ENCODE results near the gene UBE2E2.

The UBE2E2 gene

DNA sequence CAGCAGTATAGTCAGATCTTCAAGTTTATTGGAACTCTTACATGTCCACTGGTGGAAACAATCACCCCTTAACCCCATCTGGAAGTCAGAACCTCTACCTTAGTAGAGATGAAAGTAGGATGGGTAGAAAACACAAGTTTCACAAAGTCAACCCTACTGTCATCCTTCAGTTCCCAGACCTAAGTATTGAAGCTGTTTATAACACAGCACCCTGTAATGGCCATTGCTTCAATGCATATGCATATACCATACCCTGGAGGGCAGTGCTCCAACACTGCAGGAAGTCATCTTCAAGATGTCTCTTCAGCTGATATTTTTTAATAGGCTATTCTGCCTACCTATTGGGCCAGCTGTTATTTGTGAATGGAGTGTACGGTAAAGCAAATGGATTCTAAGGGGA, 241.3 kb downstream of the UBE2E2 start:
- no peak for DNase-seq

DNA sequence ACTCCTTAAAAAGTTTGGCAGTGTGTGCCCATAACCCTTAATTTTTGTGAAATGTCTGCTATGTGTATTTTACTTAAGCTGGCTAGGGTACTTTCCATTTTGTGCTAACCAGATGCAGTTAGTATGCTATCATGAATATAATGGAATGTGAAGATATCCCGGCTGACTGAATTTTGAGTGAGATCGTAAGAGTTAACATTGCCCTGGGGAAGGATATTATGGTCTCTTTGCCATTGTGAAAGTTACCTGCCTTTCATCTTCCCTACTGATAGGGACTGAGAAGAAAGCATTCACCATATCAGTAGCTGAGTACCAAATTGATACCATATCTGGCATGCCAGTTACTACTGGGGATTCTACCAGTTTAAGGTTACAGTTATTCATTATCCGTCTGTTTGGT, 243.2 kb downstream of the UBE2E2 start:
- no peak for DNase-seq

DNA sequence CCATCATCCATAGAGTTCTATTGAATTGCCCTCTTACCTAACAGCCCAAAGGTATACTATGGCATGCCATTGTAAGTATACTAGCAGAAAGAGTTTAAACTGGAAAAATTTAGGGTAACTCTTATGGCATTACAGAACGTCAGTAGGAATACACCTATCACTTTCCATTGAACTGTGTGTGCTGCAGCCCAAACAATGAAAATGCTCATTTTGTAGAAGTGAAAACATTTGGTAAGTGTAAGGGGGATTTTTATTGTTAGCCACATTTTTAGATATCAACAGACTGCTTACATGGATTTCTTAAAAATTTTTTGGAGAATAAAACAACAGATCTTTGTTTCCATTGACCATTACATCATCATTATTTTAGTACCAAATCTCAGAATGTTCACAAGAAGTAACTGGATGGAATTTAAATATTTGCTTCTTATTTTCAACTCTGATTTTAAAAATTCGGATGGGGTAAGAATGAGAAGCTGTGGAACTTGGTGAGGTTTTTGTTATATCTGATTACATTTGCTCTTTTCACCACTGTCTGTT, 245.9 kb downstream of the UBE2E2 start:
- no peak for DNase-seq

DNA sequence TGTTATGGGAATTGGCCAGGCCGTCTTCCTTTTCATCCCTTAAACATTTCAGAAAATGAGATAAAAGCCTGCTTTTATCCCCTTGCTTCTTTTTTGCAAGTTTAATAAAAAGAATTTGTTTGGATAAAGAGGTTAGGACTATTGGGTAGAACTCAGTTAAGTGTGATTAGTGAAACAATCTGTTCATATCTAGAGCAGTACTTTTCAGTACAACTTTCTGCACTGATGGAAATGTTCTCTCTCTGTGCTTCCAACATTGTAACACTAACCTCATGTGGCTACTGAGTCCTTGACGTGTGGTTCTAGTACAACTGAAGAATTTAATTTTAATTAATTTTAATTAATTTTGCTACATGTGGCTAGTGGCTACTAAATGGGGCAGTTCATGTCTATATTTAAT, 246.9 kb downstream of the UBE2E2 start:
- no peak for DNase-seq

DNA sequence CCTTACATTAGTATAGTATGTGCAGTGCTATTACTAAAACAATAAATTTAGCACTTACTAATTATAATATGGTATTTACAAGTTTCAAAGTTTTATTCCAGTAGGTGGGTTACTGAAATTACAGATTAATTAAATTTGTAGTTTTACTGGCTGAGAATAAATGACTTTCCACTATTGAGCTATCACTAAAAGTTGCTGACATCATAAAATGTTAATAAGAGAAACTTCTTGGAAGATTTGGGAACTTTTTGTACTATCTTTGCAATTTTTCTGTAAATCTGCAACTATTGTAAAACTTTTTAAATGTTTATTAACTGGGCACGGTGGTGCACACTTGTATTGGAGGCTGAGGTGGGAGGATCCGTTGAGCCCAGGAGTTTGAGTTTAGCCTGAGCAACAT, 247.7 kb downstream of the UBE2E2 start:
- DNase-seq = no peak

DNA sequence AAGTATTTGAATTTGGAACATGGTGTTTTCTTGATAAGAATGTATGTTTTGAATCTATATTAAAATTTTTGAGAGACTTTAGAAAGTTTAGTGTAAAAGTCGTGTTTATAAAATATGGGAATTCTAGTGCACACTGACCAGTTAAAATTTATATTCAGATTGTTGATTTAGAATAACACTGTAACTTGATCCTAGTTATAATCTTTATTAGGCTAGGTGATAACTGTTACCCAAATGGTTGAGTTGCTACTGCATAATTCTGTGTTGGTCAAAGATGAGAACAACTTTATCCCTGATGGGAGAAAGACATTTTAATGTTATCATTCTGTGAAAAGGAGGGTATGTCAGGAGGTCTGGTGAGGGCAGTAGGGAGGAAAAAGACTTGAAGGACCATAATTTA, 249.3 kb downstream of the UBE2E2 start:
- no peak for DNase-seq

DNA sequence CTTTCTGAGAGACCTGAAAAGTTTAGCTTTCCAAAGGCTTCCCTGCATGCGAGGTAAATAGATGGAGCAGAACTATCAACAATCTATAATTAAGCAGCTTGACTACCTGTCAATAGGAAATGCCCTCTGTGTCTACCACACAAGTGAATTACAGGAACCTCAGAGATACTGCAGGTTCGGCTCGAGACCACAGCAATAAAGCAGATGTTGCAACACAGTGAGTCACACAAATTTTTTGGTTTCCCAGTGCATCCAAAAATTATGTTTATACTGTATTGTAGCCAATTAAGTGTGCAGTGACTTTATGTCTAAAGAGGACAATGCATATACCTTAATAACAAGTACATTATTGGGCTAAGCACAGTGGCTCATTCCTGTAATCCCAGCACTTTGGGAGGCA, 252.0 kb downstream of the UBE2E2 start:
- DNase-seq = peak; percentile 84

DNA sequence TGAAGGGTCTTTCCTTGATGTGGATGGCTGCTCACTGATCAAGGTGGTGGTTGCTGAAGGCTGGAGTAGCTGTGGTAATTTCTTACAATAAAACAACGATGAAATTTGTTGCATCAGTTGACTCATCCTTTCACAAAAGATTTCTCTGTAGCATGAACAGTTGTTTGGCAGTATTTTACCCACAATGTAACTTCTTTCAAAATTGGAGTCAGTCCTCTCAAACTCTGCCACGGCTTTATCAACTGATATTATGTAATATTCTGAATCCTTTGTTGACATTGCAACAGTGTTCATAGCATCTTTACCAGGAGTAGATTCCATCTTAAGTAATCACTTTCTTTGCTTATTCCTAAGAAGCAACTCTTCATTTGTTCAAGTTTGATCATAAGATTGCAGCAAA, 252.6 kb downstream of the UBE2E2 start:
- peak; percentile 41 for DNase-seq

DNA sequence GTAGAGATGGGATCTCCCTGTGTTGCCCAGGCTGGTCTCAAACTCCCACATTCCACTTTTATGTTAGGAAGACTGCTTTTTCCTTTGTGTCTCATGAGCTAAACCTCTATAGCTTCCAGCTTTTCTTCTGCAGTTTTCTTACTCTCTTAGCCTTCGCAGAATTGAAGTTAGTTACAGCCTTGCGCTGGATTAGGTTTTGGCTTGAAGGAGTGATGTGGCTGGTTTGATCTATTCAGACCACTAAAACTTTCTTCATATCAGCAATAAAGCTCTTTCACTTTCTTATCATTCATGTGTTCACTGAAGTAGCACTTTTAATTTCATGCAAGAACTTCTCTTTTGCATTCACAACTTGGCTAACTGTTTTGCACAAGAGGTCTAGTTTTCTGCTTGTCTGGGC, 254.6 kb downstream of the UBE2E2 start:
- no peak for DNase-seq

DNA sequence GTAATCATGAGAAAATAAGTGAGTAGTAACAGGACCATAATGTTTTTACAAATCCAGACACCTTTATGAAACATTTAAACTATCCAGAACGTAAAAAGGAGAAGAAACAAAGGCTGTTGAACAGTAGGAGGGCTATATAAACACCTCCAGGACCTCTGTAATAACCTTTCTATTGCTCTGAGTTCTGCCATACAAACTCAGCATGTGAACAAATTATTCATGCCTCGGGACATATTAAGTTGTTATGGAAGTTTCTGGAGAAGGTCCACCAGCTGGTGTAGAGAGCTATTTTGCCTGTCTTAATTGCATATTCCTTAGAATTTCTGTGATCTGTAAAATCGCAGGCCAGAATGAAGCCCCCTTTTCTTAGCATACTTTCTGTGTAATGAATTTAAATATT, 256.3 kb downstream of the UBE2E2 start:
- DNase-seq = no peak

DNA sequence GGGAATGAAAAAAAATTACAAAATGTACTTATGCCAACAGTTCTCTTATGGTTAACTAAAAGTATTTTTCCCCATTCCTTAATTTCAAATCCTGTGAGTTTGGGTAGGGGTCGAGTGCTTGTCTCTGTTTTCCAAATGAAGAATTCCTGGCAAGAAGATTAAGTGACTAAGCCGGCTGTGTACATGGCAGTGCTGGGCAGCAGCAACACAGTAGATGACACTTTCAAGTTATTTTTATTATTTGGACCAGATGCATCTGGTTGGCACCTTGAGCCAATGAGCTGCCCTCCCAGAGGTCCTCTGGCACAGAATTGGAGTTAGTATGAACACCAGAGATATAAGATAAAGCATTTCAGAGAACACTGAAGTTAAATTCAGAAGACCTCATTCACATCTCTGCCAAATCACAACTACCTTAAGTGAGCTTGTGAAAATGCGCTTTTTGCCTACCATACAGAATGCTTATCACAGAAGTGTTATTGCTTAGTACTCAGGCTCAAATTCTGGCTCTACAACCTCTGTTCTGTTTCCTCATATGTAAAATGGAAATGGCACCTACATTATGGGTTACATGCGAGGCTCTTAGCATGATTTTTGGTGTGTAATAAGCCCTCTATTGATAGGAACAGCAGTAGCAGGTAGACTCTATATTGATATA, 256.9 kb downstream of the UBE2E2 start:
- no peak for DNase-seq

DNA sequence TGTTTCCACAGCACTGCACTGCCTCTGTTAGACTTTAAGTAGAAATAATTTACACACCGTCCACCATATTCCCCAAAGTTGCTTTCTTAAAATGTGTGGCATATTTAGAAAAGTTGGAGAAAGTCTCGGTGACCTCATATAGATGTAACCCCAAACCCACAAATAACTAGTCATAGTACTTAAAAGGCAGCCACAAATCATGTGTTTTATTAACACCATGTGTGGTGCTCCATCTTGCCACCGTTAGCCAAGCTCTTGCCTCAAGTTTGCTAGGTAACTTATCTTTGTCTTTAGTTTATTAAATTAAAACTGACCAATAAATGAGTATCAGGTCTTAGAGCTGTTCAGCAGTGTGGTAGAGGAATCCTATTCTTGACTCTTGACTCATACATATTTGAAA, 257.9 kb downstream of the UBE2E2 start:
- no peak for DNase-seq

DNA sequence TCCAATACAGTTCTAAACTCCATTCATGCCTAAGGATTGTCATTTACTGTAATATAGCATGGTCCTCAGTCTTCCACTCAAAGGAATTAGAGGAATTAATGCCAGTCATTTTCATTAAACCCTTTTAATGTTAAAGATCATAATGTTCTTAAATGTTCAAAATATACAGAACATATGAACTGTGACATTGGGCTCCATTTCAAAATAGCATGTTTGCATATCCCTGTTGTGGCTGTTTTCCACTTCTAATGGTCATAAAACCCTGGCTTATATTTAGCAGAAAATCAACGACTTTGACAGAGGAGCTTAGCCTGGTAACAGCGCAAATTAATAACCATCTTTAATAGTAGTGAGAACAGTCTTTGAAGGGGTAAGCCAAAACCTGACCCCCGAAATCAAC, 260.7 kb downstream of the UBE2E2 start:
- DNase-seq = no peak

DNA sequence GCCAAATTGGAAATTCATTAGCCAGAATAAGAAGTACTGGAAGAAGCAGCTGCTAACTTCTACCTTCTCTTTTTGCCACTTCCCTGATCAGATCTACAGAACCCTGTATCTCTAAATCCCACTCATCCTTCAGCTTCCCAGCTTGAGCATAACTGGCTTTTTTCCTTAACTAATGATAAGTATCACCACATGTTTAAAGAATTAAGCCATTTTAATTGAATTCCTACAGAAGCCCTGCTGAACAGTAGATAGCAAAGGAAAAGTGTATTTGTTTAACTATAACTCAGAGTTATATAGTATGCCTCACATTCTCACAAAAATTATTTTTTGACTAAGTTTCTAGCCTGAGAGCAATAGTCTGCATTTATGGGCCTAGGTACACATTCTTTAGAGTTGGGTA, 262.4 kb downstream of the UBE2E2 start:
- no peak for DNase-seq

DNA sequence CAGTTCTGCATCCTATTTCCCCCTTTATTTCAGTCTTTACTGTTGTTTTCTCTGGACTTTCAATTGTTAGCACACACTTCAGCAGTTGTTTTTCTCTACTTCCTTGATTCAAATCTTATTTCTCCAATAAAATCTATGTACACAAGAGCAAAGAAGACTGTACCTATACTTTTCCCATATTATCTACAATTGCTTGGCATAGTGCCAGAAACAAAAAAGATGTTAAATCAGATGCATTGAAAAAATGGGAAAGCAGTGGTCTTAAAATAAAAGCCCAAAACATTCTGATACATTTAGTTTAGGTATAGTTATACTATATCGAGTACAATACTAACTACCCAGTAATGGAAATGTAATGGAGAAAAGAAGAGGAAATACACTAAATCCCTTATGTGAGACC, 265.1 kb downstream of the UBE2E2 start:
- no peak for DNase-seq

DNA sequence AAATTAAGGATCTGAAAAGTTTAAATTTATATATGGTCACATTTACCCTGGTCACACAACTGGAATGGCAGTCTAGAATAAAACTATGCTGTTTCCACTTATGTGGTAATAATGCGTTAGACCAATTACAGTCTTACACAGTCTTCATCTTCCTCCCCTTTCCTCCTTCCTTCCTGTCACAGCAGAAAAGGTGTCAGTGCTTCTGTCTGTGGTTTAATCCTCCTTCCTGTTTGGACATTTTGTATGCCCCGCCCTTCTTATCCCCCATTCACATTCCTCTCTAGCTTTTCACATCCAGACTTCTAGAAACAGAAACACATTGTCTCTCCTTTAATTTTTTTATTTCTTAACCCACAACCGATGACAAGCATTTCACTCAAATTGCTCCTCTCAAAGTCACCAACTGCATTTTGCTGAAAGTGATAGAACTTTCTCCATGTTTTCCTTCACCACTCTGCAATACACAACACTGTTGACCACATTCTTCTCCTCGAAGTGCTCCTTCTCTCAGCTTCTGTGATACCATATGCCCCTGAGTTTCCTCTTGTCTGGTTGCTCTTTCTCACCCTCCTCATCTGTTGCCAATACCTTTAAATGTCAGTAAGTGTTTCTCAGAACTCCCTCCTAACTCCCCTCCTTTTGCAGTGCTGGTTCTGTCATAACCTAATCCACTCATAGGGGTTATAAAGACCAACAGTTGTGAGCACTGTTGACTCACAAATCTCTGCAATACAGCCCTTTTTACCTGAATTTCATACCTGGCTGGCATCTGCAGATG, 271.6 kb downstream of the UBE2E2 start:
- DNase-seq = peak; percentile 31

DNA sequence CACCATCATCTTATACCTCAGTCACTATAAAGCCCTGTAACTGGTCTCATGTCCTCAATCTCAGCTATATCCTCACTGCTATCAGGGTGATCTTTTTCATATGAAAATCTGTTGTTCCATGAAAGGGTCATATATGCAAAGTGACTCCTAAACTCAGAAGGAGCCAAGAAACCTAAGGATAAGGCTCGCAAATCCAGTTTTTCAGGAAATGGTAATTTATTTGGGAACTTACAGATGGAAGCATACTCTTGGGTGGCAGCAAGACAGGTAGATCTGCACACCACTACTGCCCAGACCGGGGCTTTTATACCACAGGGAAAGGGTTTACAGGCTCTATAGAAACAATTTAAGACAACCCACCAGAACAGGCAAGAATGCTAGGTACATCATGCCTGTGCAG, 272.3 kb downstream of the UBE2E2 start:
- no peak for DNase-seq

DNA sequence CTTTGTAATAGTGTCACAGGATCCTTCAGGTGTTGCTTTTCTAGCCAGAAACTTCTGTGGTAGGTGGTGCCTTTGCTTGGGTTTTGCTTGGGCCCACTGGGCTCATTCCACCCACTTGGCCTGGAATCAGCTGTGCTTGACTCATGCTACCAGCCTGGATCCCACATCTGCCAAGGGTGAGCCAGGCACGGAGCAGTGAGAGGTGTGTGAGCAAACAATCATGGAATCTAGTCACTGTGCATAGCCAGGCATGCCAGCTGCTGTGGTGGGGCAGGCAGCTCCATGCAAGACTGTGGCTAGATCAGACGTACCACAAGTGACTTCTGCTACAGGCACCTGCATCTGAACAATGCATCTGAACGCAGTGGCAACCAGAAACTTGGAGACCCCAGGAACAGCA, 275.9 kb downstream of the UBE2E2 start:
- DNase-seq = no peak

DNA sequence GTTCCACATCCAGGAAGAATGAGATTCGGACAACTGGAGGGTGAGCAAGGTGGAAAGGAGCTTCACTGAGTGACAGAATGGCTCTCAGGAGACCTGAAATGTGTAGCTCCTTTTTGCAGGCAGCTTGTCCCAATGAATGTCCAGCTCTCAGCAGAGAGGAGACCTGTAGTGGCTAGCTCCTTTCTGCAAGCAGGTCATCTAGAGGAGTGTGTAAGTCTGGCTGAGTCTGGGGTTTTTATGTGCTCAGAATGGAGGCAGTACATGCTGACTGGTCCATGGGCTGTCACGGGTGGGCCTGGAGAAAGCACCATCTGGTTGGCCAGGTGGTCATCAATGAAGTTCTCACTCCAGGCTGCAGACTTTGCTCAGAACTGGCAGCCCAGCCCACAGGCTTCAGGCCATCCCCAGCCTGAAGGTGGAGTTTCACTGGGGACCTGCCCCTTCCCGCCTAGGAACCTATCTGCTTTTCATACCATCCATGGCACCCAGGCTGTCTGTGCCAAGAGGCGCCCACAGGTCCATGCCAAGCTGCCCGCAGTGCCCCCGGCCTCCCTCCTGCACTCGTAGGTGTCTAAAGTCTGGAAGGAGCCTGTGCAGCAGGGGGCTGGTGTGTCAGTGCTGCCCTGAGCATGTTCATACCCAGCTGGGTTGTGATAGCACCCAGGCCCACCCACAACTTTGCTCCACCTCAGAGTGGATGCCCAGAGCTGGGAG, 276.6 kb downstream of the UBE2E2 start:
- no peak for DNase-seq

DNA sequence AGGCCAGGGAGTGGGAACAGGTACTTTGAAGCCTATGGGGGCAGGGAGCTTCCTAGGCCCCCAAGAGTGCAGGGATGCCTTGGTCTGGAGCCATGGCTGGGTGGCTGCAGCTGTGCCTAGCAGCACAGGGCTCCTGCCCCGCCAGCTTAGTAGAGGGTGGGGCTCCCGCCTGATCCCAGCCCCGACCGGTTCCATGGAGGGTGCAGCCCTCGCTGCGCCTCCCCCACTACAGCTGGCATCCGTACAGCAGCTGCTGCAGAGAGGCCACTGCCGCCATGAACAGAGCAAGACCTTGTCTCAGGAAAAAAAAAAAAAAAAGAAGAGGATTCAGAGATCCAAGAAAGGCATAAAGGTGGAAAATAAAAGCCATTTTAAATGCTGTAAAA, 277.2 kb downstream of the UBE2E2 start:
- no peak for DNase-seq

DNA sequence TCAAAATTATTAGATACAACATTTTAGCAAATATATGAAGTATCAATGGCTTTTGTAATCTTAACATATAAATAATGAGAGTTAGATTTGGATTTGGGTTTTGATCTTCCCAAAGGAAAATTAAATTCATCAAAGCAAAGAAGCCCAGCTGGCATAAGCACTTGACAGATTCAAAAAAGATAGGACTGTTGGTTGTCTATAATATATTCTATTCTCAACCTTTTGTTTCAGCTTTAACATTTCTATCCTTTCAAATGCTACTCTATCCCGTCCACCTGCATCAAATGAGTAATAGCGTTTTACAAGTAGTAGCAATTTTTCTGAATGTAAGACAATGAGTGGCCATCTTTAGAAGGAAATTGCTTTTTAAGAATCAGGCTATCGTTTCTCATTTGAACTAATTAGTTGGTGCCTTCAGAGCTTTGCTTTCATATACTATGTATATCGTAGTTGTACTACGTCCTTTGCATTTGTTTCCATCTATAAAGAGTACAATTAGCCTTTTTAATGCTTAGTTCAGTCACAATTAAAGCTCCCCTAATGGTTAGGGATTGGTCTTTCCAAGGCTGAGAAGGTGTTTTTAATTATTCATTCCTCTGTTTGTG, 278.0 kb downstream of the UBE2E2 start:
- DNase-seq = no peak

DNA sequence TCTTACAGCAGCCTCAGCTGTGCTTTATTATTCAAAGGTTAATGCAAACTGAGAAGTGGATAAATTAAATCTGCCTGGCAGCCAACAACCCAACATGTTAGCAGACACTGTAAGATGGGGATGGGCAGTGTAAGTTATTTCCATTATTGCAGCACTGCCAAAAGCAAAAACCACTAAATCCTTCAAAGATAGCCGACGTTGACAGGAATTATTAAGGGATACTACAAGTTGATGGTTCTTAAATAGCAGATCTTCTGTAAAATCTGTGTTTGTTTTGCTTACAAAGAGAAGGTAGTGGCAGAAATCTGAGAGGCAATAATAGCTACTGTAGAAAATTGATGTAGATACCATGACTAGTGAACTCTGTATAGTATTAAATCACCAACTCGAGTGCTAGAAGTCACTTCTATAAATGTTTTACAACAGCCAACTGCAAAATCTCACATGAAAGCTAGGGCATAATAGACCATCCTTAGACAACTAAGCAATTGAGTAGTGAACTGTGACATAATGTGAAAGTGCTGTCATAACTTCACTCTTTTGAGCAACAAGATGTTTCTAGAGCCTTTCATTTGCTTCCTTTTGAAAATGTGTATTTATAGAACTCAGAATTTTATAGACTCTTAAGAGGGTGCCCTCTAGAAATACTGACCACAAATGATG, 278.6 kb downstream of the UBE2E2 start:
- no peak for DNase-seq

DNA sequence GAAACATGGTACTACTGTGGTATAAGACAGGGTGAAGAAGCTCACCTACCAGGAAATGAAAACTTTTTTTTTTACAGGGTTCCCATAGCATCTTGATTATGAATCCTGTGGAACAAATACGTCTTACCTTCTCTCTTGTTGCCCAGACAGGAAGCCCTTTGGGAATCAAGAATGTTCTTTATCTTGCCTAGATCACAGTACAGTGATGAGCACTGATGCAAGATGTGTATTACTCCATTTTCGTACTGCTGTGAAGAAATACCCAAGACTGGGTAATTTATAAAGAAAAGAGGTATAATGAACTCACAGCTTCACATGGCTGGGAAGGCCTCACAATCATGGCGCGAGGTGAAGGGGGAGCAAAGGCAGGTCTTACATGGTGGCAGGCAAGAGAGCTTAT, 281.3 kb downstream of the UBE2E2 start:
- no peak for DNase-seq
